Measurements from ENCODE around the gene BTBD2. TPM values are rescaled to one million over a fixed set of nuclear protein-coding genes. Genes with fewer than 3 reads are reported as not detected.

Gene BTBD2
- total and polyA plus RNA-seq, 2 of the 8 experiments (the other 6 are each of a cell fraction or from before 2014, with no cell fraction given) = 91.7 to 92.3 TPM

GRCh38 chr19:1942078-1942933 lies 73.2 kb downstream of the BTBD2 start (continued):
- TF ChIP-seq POU5F1 (IDR thresholded peaks at IDR 0.05; ENCODE audit: low read depth, low read length) (no peak), KDM4A (IDR thresholded peaks at IDR 0.05; ENCODE audit: low read depth, low read length, severe bottlenecking) (peak; percentile 36), RAD21 (IDR thresholded peaks at IDR 0.05 in 1 of 2, conservative IDR thresholded peaks at IDR 0.05 in 1 of 2; ENCODE audit: low read depth in 2 of 2, low read length in 2 of 2) (no peak), ZNF274 (IDR thresholded peaks at IDR 0.05; ENCODE audit: borderline replicate concordance, extremely low read depth, low read length) (no peak), SP1 (IDR thresholded peaks at IDR 0.05; ENCODE audit: low read depth, low read length) (0 out of 2 replicates have a peak, but pooled peaks have one; percentile 28), SAP30 (IDR thresholded peaks at IDR 0.05; ENCODE audit: insufficient read depth, insufficient replicate concordance, low read length) (no peak), CHD1 (IDR thresholded peaks at IDR 0.05; ENCODE audit: low read depth, low read length) (no peak), KDM5A (IDR thresholded peaks at IDR 0.05; ENCODE audit: low read length) (no peak), BCL11A (IDR thresholded peaks at IDR 0.05; ENCODE audit: low read depth in 2 of 2, low read length in 2 of 2) (no peak), E2F6 (IDR thresholded peaks at IDR 0.05) (no peak), MAX (IDR thresholded peaks at IDR 0.05) (no peak; the same call in 1 of the 2 replicates), PHF8 (conservative IDR thresholded peaks at IDR 0.05; ENCODE audit: low read depth, low read length) (no peak; the same call in 1 of the 2 replicates), ATF2 (IDR thresholded peaks at IDR 0.05; ENCODE audit: low read length) (no peak), CEBPB (IDR thresholded peaks at IDR 0.05; ENCODE audit: low read depth, low read length) (no peak), EZH2 (IDR thresholded peaks at IDR 0.05; ENCODE audit: low read depth, low read length, severe bottlenecking) (no peak), SIN3A (conservative IDR thresholded peaks at IDR 0.05 in 1 of 2, IDR thresholded peaks at IDR 0.05 in 1 of 2; ENCODE audit: low read depth in 1 of 2, low read length in 2 of 2) (peak; percentile 69 to 90; a peak in 3 of 4 replicates), CHD2 (IDR thresholded peaks at IDR 0.05; ENCODE audit: low read length) (no peak), JUND (IDR thresholded peaks at IDR 0.05; ENCODE audit: low read length) (no peak)
- TF ChIP-seq, protein P1, sequence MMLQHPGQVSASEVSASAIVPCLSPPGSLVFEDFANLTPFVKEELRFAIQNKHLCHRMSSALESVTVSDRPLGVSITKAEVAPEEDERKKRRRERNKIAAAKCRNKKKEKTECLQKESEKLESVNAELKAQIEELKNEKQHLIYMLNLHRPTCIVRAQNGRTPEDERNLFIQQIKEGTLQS (IDR thresholded peaks at IDR 0.05; ENCODE audit: insufficient read depth, low read depth, low read length) = no peak
